Panc1 (cell line): ENCODE data around the gene GGCX. TPM values are rescaled to one million over a fixed set of nuclear protein-coding genes. Genes with fewer than 3 reads are reported as not detected.

Experiments used
- ATAC-seq: fragments of 200-7000 bp; cut with Tn5 transposase; 2 replicates; pipeline ENCODE4 v1.9.1; 2020; ENCODE audit warnings: mild to moderate bottlenecking, moderate library complexity
- BruUV-seq: library from RNA; stranded (reverse); fragments of 400-500 nt; replicated peaks from 2 replicates; lab custom pipeline; 2021; lab: Mats Ljungman, UMichigan
- CTCF ChIA-PET: fragments of 300-600 bp; sonication (Branson Sonifier 250); formaldehyde crosslinking; loops from one replicate; lab custom pipeline; 2022; ENCODE audit warnings: antibody characterized with exemption; lab: Charles Lee
- POLR2A ChIA-PET: fragments of 300-600 bp; sonication (Branson Sonifier 250); formaldehyde crosslinking; loops from one replicate; lab custom pipeline; 2022; ENCODE audit warnings: antibody characterized with exemption; lab: Charles Lee
- DNase-seq: peaks from one replicate; pipeline ENCODE4 v3.0.0-alpha.2; 2010; ENCODE audit warnings: low read depth, low spot score
- H3K27ac ChIP-seq: 2 replicates; pipeline ENCODE4 v1.5.1; 2011; ENCODE audit warnings: mild to moderate bottlenecking, low read length, inconsistent platforms
- H3K27me3 ChIP-seq: fragments of 200-500 bp; sonication (Bioruptor generic); 2 replicates; pipeline ENCODE4 v1.6.0; 2014; ENCODE audit warnings: low read length, inconsistent platforms; ENCODE audit not compliant: control insufficient read depth, insufficient read depth
- H3K36me3 ChIP-seq: fragments of 200-500 bp; sonication (Bioruptor generic); 2 replicates; pipeline ENCODE4 v1.5.1; 2014; ENCODE audit warnings: inconsistent platforms, mild to moderate bottlenecking, low read length, moderate library complexity; ENCODE audit not compliant: control insufficient read depth, insufficient read depth
- H3K4me1 ChIP-seq: 2 replicates; pipeline ENCODE4 v1.5.1; 2011; ENCODE audit warnings: inconsistent platforms, mild to moderate bottlenecking, low read length, moderate library complexity; ENCODE audit not compliant: control insufficient read depth, insufficient read depth
- H3K4me3 ChIP-seq, 2 experiments: 2 replicates each; pipeline ENCODE4 v1.5.1; 2011 to 2012; ENCODE audit warnings: low read depth in 2 of 2, low read length in 2 of 2, mild to moderate bottlenecking in 2 of 2, inconsistent platforms in 1 of 2, moderate library complexity in 1 of 2
- H3K9me3 ChIP-seq: fragments of 200-500 bp; sonication (Bioruptor generic); 2 replicates; pipeline ENCODE4 v1.5.1; 2014; ENCODE audit warnings: low read depth, mild to moderate bottlenecking, inconsistent platforms, low read length, moderate library complexity; ENCODE audit not compliant: control insufficient read depth, insufficient read depth
- CTCF ChIP-seq: fragments of 450-650 bp; IDR thresholded peaks from 2 replicates; pipeline ENCODE4 v1.5.1; 2017; ENCODE audit warnings: mild to moderate bottlenecking
- POLR2AphosphoS5 ChIP-seq: IDR thresholded peaks from 2 replicates; pipeline ENCODE4 v1.6.1; 2012; ENCODE audit warnings: mild to moderate bottlenecking, low read depth, low read length, moderate library complexity
- SIN3A ChIP-seq: IDR thresholded peaks from 2 replicates; pipeline ENCODE4 v1.6.1; 2012; ENCODE audit warnings: low read depth, mild to moderate bottlenecking, low read length, moderate library complexity, borderline replicate concordance; ENCODE audit not compliant: insufficient read depth
- TCF7L2 ChIP-seq: IDR thresholded peaks from 2 replicates; pipeline ENCODE4 v1.6.1; 2011; ENCODE audit warnings: mild to moderate bottlenecking, low read depth, low read length, inconsistent platforms
- in situ Hi-C: cut with HindIII; loops from 2 replicates; pipeline ENCODE4 v1.10.0; 2016; ENCODE audit warnings: low sequenced_read_pairs, low pct_unique_long_range_greater_than_20kb
- intact Hi-C: fragments of 100-400 bp; cut with micrococcal nuclease; formaldehyde crosslinking; loops from one replicate; pipeline ENCODE4 v1.10.0; 2022; ENCODE audit not compliant: unreplicated experiment
- total RNA-seq: library from RNA; stranded (reverse); gene quantifications from one replicate; pipeline ENCODE4 v1.2.1, GENCODE V29; 2021; ENCODE audit not compliant: unreplicated experiment
- TF ChIP-seq, protein P1 (sequence below), 2 experiments: IDR thresholded peaks; 2 replicates each; pipeline ENCODE4 v1.6.1; 2011 to 2012; ENCODE audit warnings: low read depth in 2 of 2, control low read depth in 1 of 2, low read length in 1 of 2, mild to moderate bottlenecking in 1 of 2, moderate library complexity in 1 of 2; ENCODE audit not compliant: insufficient read depth in 1 of 2

The GGCX gene
- total RNA-seq, 1 experiment from 2014 or later: 64.1 TPM

- DNase-seq (no peak), ATAC-seq (no peak)
- Histone ChIP-seq H3K4me3 (no peak overlapping the region), H3K9me3 (no peaks in the 10 kb centered on the region), H3K27me3 (no peaks in the 10 kb centered on the region), H3K27ac (no peak overlapping the region), H3K4me1 (peaks cover 17% of the 10 kb centered on the region), H3K36me3 (no peaks in the 10 kb centered on the region)
- no TSS peak for BruUV-seq
- ChIA-PET CTCF (no interaction called here), POLR2A (no interaction called here)
- in situ Hi-C loops: no loop called here
- intact Hi-C loops: no loop called here
- no peak for TF ChIP-seq TCF7L2
- no peak for TF ChIP-seq CTCF
- no peak for TF ChIP-seq SIN3A
- TF ChIP-seq, protein P1, sequence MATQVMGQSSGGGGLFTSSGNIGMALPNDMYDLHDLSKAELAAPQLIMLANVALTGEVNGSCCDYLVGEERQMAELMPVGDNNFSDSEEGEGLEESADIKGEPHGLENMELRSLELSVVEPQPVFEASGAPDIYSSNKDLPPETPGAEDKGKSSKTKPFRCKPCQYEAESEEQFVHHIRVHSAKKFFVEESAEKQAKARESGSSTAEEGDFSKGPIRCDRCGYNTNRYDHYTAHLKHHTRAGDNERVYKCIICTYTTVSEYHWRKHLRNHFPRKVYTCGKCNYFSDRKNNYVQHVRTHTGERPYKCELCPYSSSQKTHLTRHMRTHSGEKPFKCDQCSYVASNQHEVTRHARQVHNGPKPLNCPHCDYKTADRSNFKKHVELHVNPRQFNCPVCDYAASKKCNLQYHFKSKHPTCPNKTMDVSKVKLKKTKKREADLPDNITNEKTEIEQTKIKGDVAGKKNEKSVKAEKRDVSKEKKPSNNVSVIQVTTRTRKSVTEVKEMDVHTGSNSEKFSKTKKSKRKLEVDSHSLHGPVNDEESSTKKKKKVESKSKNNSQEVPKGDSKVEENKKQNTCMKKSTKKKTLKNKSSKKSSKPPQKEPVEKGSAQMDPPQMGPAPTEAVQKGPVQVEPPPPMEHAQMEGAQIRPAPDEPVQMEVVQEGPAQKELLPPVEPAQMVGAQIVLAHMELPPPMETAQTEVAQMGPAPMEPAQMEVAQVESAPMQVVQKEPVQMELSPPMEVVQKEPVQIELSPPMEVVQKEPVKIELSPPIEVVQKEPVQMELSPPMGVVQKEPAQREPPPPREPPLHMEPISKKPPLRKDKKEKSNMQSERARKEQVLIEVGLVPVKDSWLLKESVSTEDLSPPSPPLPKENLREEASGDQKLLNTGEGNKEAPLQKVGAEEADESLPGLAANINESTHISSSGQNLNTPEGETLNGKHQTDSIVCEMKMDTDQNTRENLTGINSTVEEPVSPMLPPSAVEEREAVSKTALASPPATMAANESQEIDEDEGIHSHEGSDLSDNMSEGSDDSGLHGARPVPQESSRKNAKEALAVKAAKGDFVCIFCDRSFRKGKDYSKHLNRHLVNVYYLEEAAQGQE (IDR thresholded peaks at IDR 0.05; ENCODE audit: insufficient read depth in 1 of 2, low read depth in 2 of 2, low read length in 1 of 2): no peak
These were observed 27.9 kb upstream of the GGCX start for GRCh38 chr2:85589181-85589580.

DNA sequence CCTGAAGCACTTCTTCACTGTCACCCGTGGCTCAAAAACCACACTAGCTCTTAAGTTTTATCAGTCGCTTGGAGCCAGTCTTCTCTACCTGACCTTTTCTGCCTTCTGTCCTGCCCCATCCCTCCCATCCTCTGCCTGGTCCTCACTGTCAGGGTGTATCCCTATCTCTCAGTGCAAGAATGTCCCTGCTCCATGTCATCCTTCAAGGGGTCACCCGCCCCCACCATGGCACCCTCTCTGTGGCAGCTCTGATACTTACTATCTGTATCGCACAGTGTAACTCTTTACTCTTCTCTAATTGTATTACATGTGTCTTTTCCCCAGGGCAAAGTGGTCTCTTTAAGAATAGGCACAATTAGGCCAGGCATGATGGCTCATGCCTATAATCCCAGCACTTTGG is 27.4 kb upstream of the GGCX start:
- Histone ChIP-seq H3K4me1 (peaks cover 21% of the 10 kb centered on the region), H3K9me3 (no peaks in the 10 kb centered on the region), H3K36me3 (no peaks in the 10 kb centered on the region), H3K27ac (no peak overlapping the region), H3K4me3 (no peak overlapping the region), H3K27me3 (no peaks in the 10 kb centered on the region)
- TF ChIP-seq POLR2AphosphoS5 (no peak), TCF7L2 (no peak), SIN3A (no peak), CTCF (no peak)
- TF ChIP-seq, protein P1 (IDR thresholded peaks at IDR 0.05; ENCODE audit: insufficient read depth in 1 of 2, low read depth in 2 of 2, low read length in 1 of 2): no peak
- ATAC-seq (no peak), DNase-seq (no peak)
- CTCF ChIA-PET: no interaction called here
- BruUV-seq: no TSS peak
- intact Hi-C loops: no loop called here
- in situ Hi-C loops: no loop called here
- POLR2A ChIA-PET: interaction anchor here (0.6 kb wide), 1 partner anchor 21 kb away, joined by 3 read pairs; no protein-coding TSS in a partner anchor
